Gastrocnemius medialis (tissue), 4 donors: ENCODE results near the gene SP140. TPM values are rescaled to one million over a fixed set of nuclear protein-coding genes. Genes with fewer than 3 reads are reported as not detected.

Experiments
- ATAC-seq, 2 donors: fragments of 150-250 bp; one replicate each; pipeline ENCODE4 v1.9.1; 2016
- DNase-seq, 2 donors: peaks; one replicate each; pipeline ENCODE4 v3.0.0-alpha.2; 2019
- H3K27ac ChIP-seq, 4 donors: fragments of 200-600 bp; sonication (generic); 1 replicate in 1 of 4; 2 replicates in 3 of 4; pipeline ENCODE4 v1.5.1; 2016 to 2018; ENCODE audit warnings: mild to moderate bottlenecking in 2 of 4, moderate library complexity in 1 of 4
- H3K27me3 ChIP-seq, 3 donors: fragments of 200-600 bp; sonication (generic) in 2 of 3; 1 replicate in 1 of 3; 2 replicates in 2 of 3; pipeline versions ENCODE4 v1.5.1 to v1.6.0; 2016 to 2019; ENCODE audit warnings: mild to moderate bottlenecking in 1 of 3, moderate library complexity in 1 of 3
- H3K36me3 ChIP-seq, 2 donors: fragments of 200-600 bp; sonication (generic) in 1 of 2; one replicate each; pipeline ENCODE4 v1.5.1; 2017 to 2018
- H3K4me1 ChIP-seq, 2 donors: fragments of 200-600 bp; sonication (generic) in 1 of 2; one replicate each; pipeline ENCODE4 v1.5.1; 2016 to 2017; ENCODE audit warnings: mild to moderate bottlenecking in 2 of 2
- H3K4me3 ChIP-seq, 4 donors: fragments of 200-600 bp; sonication (generic) in 3 of 4; 1 replicate in 1 of 4; 2 replicates in 3 of 4; pipeline ENCODE4 v1.5.1; 2016 to 2019; ENCODE audit warnings: mild to moderate bottlenecking in 2 of 4
- H3K9me3 ChIP-seq, 3 donors: fragments of 200-600 bp; sonication (generic) in 2 of 3; 1 replicate in 1 of 3; 2 replicates in 2 of 3; pipeline ENCODE4 v1.5.1; 2016 to 2019
- CTCF ChIP-seq, 5 experiments: fragments of 450-650 bp in 3 of 5; fragments of 200-600 bp in 2 of 5; sonication (generic) in 2 of 5; IDR thresholded peaks in 4 of 5; conservative IDR thresholded peaks in 1 of 5; 1 replicate in 4 of 5; 2 replicates in 1 of 5; pipeline ENCODE4 v1.5.1; 2016 to 2019; ENCODE audit warnings: antibody characterized with exemption in 5 of 5, mild to moderate bottlenecking in 3 of 5, moderate library complexity in 3 of 5
- POLR2A ChIP-seq, 2 donors: fragments of 450-650 bp; IDR thresholded peaks; one replicate each; pipeline ENCODE4 v1.6.1; 2017; ENCODE audit warnings: antibody characterized with exemption in 2 of 2, mild to moderate bottlenecking in 2 of 2, moderate library complexity in 2 of 2
- in situ Hi-C, 4 donors: fragments of 200-750 bp; cut with MboI; loops; one replicate each; pipeline versions ENCODE4 v1.15.0 to v1.8.0; 2017; ENCODE audit warnings: low sequenced_read_pairs in 4 of 4
- intact Hi-C: fragments of 100-400 bp; cut with DNase I; formaldehyde crosslinking; loops from one replicate; pipeline ENCODE4 v1.15.1; 2023; ENCODE audit warnings: low total_unique reads
- total RNA-seq, 4 donors: library from RNA; depleted of rRNA; stranded (reverse); fragments of >200 nt; gene quantifications; one replicate each; pipeline versions ENCODE4 v1.1.0 to v1.2.3, GENCODE V29; 2016

Gene SP140
- total RNA-seq, 4 donors from 2014 or later = 0.46 TPM; not detected in 3

- DNase-seq = no peak
- H3K4me1 ChIP-seq = no peaks in the 10 kb centered on the region
- no peak for TF ChIP-seq CTCF (IDR thresholded peaks at IDR 0.05 in 4 of 5, conservative IDR thresholded peaks at IDR 0.05 in 1 of 5)
- no peak for TF ChIP-seq POLR2A (IDR thresholded peaks at IDR 0.05)
- no peaks in the 10 kb centered on the region for H3K36me3 ChIP-seq
- in situ Hi-C loops = no loop called here
- no peak for ATAC-seq
- no peak overlapping the region for H3K4me3 ChIP-seq
- no peak overlapping the region for H3K27ac ChIP-seq
- H3K27me3 ChIP-seq = no peaks in the 10 kb centered on the region
- intact Hi-C loops = no loop called here
- H3K9me3 ChIP-seq = no peaks in the 10 kb centered on the region
These were observed 8.7 kb downstream of the SP140 start for GRCh38 chr2:230234122-230234722.

- no peak overlapping the region for H3K4me3 ChIP-seq
- DNase-seq = no peak
- ATAC-seq = no peak
- no peak overlapping the region for H3K27ac ChIP-seq
- in situ Hi-C loops (no loop called here), intact Hi-C loops (no loop called here)
- H3K27me3 ChIP-seq = no peaks in the 10 kb centered on the region
- H3K4me1 ChIP-seq = no peaks in the 10 kb centered on the region
- H3K36me3 ChIP-seq = no peaks in the 10 kb centered on the region
- H3K9me3 ChIP-seq = no peaks in the 10 kb centered on the region
- TF ChIP-seq POLR2A (IDR thresholded peaks at IDR 0.05) (no peak), CTCF (IDR thresholded peaks at IDR 0.05 in 4 of 5, conservative IDR thresholded peaks at IDR 0.05 in 1 of 5) (no peak)
These were observed 9.3 kb downstream of the SP140 start for GRCh38 chr2:230234845-230235244.

GRCh38 chr2:230244211-230244610 is 18.7 kb downstream of the SP140 start:
- Histone ChIP-seq H3K27ac (no peak overlapping the region), H3K36me3 (no peaks in the 10 kb centered on the region), H3K4me3 (no peak overlapping the region), H3K4me1 (no peaks in the 10 kb centered on the region), H3K9me3 (no peaks in the 10 kb centered on the region), H3K27me3 (no peaks in the 10 kb centered on the region)
- DNase-seq (no peak), ATAC-seq (no peak)
- TF ChIP-seq POLR2A (IDR thresholded peaks at IDR 0.05) (no peak), CTCF (IDR thresholded peaks at IDR 0.05 in 4 of 5, conservative IDR thresholded peaks at IDR 0.05 in 1 of 5) (no peak)
- in situ Hi-C loops (no loop called here), intact Hi-C loops (no loop called here)

- H3K4me3 ChIP-seq = no peak overlapping the region
- H3K27me3 ChIP-seq = no peaks in the 10 kb centered on the region
- no peak for TF ChIP-seq POLR2A (IDR thresholded peaks at IDR 0.05)
- no peak for TF ChIP-seq CTCF (IDR thresholded peaks at IDR 0.05 in 4 of 5, conservative IDR thresholded peaks at IDR 0.05 in 1 of 5)
- H3K4me1 ChIP-seq = no peaks in the 10 kb centered on the region
- no peaks in the 10 kb centered on the region for H3K36me3 ChIP-seq
- intact Hi-C loops = no loop called here
- no peaks in the 10 kb centered on the region for H3K9me3 ChIP-seq
- no peak for ATAC-seq
- no peak for DNase-seq
- in situ Hi-C loops = no loop called here
- H3K27ac ChIP-seq = no peak overlapping the region
These were observed 20.7 kb downstream of the SP140 start for GRCh38 chr2:230246206-230246605.

GRCh38 chr2:230250231-230250630 is 24.7 kb downstream of the SP140 start:
- no peak for DNase-seq
- H3K27me3 ChIP-seq = no peaks in the 10 kb centered on the region
- H3K9me3 ChIP-seq = no peaks in the 10 kb centered on the region
- H3K4me3 ChIP-seq = no peak overlapping the region
- H3K27ac ChIP-seq = no peak overlapping the region
- ATAC-seq = no peak
- H3K36me3 ChIP-seq = no peaks in the 10 kb centered on the region
- H3K4me1 ChIP-seq = no peaks in the 10 kb centered on the region
- no peak for TF ChIP-seq POLR2A (IDR thresholded peaks at IDR 0.05)
- TF ChIP-seq CTCF (IDR thresholded peaks at IDR 0.05 in 4 of 5, conservative IDR thresholded peaks at IDR 0.05 in 1 of 5) = no peak
- intact Hi-C loops = no loop called here
- in situ Hi-C loops = no loop called here
